ENCODE results near the gene ZNF860.

Gene ZNF860

GRCh38 chr3:31981206-31982181 is at the start of gene ZNF860, which contains the start of gene OSBPL10:
Gene ZNF860 (plus strand): TSS chr3:31981750. CDS start chr3:31989080, 7,330 bp downstream.
Gene OSBPL10 (minus strand): TSS chr3:31981262. CDS start chr3:31981179, 83 bp downstream.
- H3K4me3 ChIP-seq (ENCODE audit: insufficient read length, low read depth): peak within 1 kb of the TSS; percentile 78
- peaks cover 26% of the 10 kb centered on the region for H3K27me3 ChIP-seq (ENCODE audit: insufficient read depth, insufficient read length)
- H3K9me3 ChIP-seq (ENCODE audit: insufficient read depth, low read length): no peaks in the 10 kb centered on the region
- H3K36me3 ChIP-seq (ENCODE audit: insufficient read depth, insufficient read length, low read length): peaks cover 29% of the 10 kb centered on the region
- H3K4me1 ChIP-seq (ENCODE audit: insufficient read depth, insufficient read length): no peaks in the 10 kb centered on the region
- TF ChIP-seq SUZ12 (IDR thresholded peaks at IDR 0.05; ENCODE audit: extremely low read depth, insufficient read depth, insufficient read length) (no peak), YY1 (IDR thresholded peaks at IDR 0.05; ENCODE audit: insufficient read depth, insufficient read length) (no peak), ZNF274 (IDR thresholded peaks at IDR 0.05; ENCODE audit: low read depth, low read length) (no peak)
- DNase-seq (ENCODE audit: low read depth, low spot score): no peak
- peak within 1 kb of the TSS; percentile 90 for H3K9ac ChIP-seq (ENCODE audit: insufficient read length, low read depth)

- no peak for DNase-seq (ENCODE audit: low read depth, low spot score)
- Histone ChIP-seq H3K4me3 (ENCODE audit: insufficient read length, low read depth) (no peak overlapping the region), H3K9me3 (ENCODE audit: insufficient read depth, low read length) (no peaks in the 10 kb centered on the region), H3K27me3 (ENCODE audit: insufficient read depth, insufficient read length) (no peaks in the 10 kb centered on the region), H3K9ac (ENCODE audit: insufficient read length, low read depth) (no peak overlapping the region), H3K36me3 (ENCODE audit: insufficient read depth, insufficient read length, low read length) (no peaks in the 10 kb centered on the region), H3K4me1 (ENCODE audit: insufficient read depth, insufficient read length) (peaks cover 11% of the 10 kb centered on the region)
- TF ChIP-seq YY1 (IDR thresholded peaks at IDR 0.05; ENCODE audit: insufficient read depth, insufficient read length) (no peak), SUZ12 (IDR thresholded peaks at IDR 0.05; ENCODE audit: extremely low read depth, insufficient read depth, insufficient read length) (no peak), ZNF274 (IDR thresholded peaks at IDR 0.05; ENCODE audit: low read depth, low read length) (no peak)
Measured at GRCh38 chr3:31932990-31933389, 48.6 kb upstream of the ZNF860 start.

GRCh38 chr3:31934018-31934417 is 47.5 kb upstream of the ZNF860 start:
- peak; percentile 57 for DNase-seq (ENCODE audit: low read depth, low spot score)
- Histone ChIP-seq H3K27me3 (ENCODE audit: insufficient read depth, insufficient read length) (no peaks in the 10 kb centered on the region), H3K9me3 (ENCODE audit: insufficient read depth, low read length) (no peaks in the 10 kb centered on the region), H3K4me1 (ENCODE audit: insufficient read depth, insufficient read length) (peaks cover 11% of the 10 kb centered on the region), H3K36me3 (ENCODE audit: insufficient read depth, insufficient read length, low read length) (no peaks in the 10 kb centered on the region), H3K4me3 (ENCODE audit: insufficient read length, low read depth) (no peak overlapping the region), H3K9ac (ENCODE audit: insufficient read length, low read depth) (no peak overlapping the region)
- TF ChIP-seq YY1 (IDR thresholded peaks at IDR 0.05; ENCODE audit: insufficient read depth, insufficient read length): no peak
- TF ChIP-seq ZNF274 (IDR thresholded peaks at IDR 0.05; ENCODE audit: low read depth, low read length): no peak
- no peak for TF ChIP-seq SUZ12 (IDR thresholded peaks at IDR 0.05; ENCODE audit: extremely low read depth, insufficient read depth, insufficient read length)

GRCh38 chr3:31934866-31935265 is 46.7 kb upstream of the ZNF860 start:
- H3K36me3 ChIP-seq (ENCODE audit: insufficient read depth, insufficient read length, low read length): no peaks in the 10 kb centered on the region
- no peak overlapping the region for H3K9ac ChIP-seq (ENCODE audit: insufficient read length, low read depth)
- no peak for DNase-seq (ENCODE audit: low read depth, low spot score)
- no peaks in the 10 kb centered on the region for H3K27me3 ChIP-seq (ENCODE audit: insufficient read depth, insufficient read length)
- peaks cover 11% of the 10 kb centered on the region for H3K4me1 ChIP-seq (ENCODE audit: insufficient read depth, insufficient read length)
- no peak overlapping the region for H3K4me3 ChIP-seq (ENCODE audit: insufficient read length, low read depth)
- no peaks in the 10 kb centered on the region for H3K9me3 ChIP-seq (ENCODE audit: insufficient read depth, low read length)
- no peak for TF ChIP-seq YY1 (IDR thresholded peaks at IDR 0.05; ENCODE audit: insufficient read depth, insufficient read length)
- no peak for TF ChIP-seq SUZ12 (IDR thresholded peaks at IDR 0.05; ENCODE audit: extremely low read depth, insufficient read depth, insufficient read length)
- TF ChIP-seq ZNF274 (IDR thresholded peaks at IDR 0.05; ENCODE audit: low read depth, low read length): no peak

GRCh38 chr3:31936420-31937060 is 45.0 kb upstream of the ZNF860 start:
- TF ChIP-seq SUZ12 (IDR thresholded peaks at IDR 0.05; ENCODE audit: extremely low read depth, insufficient read depth, insufficient read length) (no peak), ZNF274 (IDR thresholded peaks at IDR 0.05; ENCODE audit: low read depth, low read length) (no peak), YY1 (IDR thresholded peaks at IDR 0.05; ENCODE audit: insufficient read depth, insufficient read length) (no peak)
- Histone ChIP-seq H3K36me3 (ENCODE audit: insufficient read depth, insufficient read length, low read length) (no peaks in the 10 kb centered on the region), H3K9ac (ENCODE audit: insufficient read length, low read depth) (no peak overlapping the region), H3K27me3 (ENCODE audit: insufficient read depth, insufficient read length) (no peaks in the 10 kb centered on the region), H3K4me1 (ENCODE audit: insufficient read depth, insufficient read length) (peaks cover 11% of the 10 kb centered on the region), H3K4me3 (ENCODE audit: insufficient read length, low read depth) (no peak overlapping the region), H3K9me3 (ENCODE audit: insufficient read depth, low read length) (no peaks in the 10 kb centered on the region)
- no peak for DNase-seq (ENCODE audit: low read depth, low spot score)

GRCh38 chr3:31937225-31937624 is 44.3 kb upstream of the ZNF860 start:
- Histone ChIP-seq H3K9ac (ENCODE audit: insufficient read length, low read depth) (no peak overlapping the region), H3K9me3 (ENCODE audit: insufficient read depth, low read length) (no peaks in the 10 kb centered on the region), H3K4me3 (ENCODE audit: insufficient read length, low read depth) (no peak overlapping the region), H3K27me3 (ENCODE audit: insufficient read depth, insufficient read length) (no peaks in the 10 kb centered on the region), H3K4me1 (ENCODE audit: insufficient read depth, insufficient read length) (peaks cover 11% of the 10 kb centered on the region), H3K36me3 (ENCODE audit: insufficient read depth, insufficient read length, low read length) (no peaks in the 10 kb centered on the region)
- DNase-seq (ENCODE audit: low read depth, low spot score): no peak
- TF ChIP-seq ZNF274 (IDR thresholded peaks at IDR 0.05; ENCODE audit: low read depth, low read length) (no peak), SUZ12 (IDR thresholded peaks at IDR 0.05; ENCODE audit: extremely low read depth, insufficient read depth, insufficient read length) (no peak), YY1 (IDR thresholded peaks at IDR 0.05; ENCODE audit: insufficient read depth, insufficient read length) (no peak)

GRCh38 chr3:31942446-31942845 is 39.1 kb upstream of the ZNF860 start:
- no peak for DNase-seq (ENCODE audit: low read depth, low spot score)
- H3K4me1 ChIP-seq (ENCODE audit: insufficient read depth, insufficient read length): peaks cover 7% of the 10 kb centered on the region
- H3K4me3 ChIP-seq (ENCODE audit: insufficient read length, low read depth): no peak overlapping the region

More at GRCh38 chr3:31942446-31942845, 39.1 kb upstream of the ZNF860 start:
- H3K9ac ChIP-seq (ENCODE audit: insufficient read length, low read depth): no peak overlapping the region
- H3K9me3 ChIP-seq (ENCODE audit: insufficient read depth, low read length): no peaks in the 10 kb centered on the region
- H3K36me3 ChIP-seq (ENCODE audit: insufficient read depth, insufficient read length, low read length): no peaks in the 10 kb centered on the region
- TF ChIP-seq SUZ12 (IDR thresholded peaks at IDR 0.05; ENCODE audit: extremely low read depth, insufficient read depth, insufficient read length): no peak
- H3K27me3 ChIP-seq (ENCODE audit: insufficient read depth, insufficient read length): no peaks in the 10 kb centered on the region

All from NT2/D1 (cell line).